HG03025 (cell line): ENCODE measurements around the gene USF2.
"Not testable (repeated sequence)": the region's sequence is repeated elsewhere in the genome, so short reads cannot be mapped to it uniquely, and the experiment has no call there.

Experiments
- ATAC-seq: cut with Tn5 transposase; IDR thresholded peaks from one replicate; pipeline ENCODE4 v1.9.1; 2021; ENCODE audit warnings: mild to moderate bottlenecking, moderate library complexity; ENCODE audit not compliant: unreplicated experiment, low FRiP score

USF2 gene, protein sequence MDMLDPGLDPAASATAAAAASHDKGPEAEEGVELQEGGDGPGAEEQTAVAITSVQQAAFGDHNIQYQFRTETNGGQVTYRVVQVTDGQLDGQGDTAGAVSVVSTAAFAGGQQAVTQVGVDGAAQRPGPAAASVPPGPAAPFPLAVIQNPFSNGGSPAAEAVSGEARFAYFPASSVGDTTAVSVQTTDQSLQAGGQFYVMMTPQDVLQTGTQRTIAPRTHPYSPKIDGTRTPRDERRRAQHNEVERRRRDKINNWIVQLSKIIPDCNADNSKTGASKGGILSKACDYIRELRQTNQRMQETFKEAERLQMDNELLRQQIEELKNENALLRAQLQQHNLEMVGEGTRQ

DNA sequence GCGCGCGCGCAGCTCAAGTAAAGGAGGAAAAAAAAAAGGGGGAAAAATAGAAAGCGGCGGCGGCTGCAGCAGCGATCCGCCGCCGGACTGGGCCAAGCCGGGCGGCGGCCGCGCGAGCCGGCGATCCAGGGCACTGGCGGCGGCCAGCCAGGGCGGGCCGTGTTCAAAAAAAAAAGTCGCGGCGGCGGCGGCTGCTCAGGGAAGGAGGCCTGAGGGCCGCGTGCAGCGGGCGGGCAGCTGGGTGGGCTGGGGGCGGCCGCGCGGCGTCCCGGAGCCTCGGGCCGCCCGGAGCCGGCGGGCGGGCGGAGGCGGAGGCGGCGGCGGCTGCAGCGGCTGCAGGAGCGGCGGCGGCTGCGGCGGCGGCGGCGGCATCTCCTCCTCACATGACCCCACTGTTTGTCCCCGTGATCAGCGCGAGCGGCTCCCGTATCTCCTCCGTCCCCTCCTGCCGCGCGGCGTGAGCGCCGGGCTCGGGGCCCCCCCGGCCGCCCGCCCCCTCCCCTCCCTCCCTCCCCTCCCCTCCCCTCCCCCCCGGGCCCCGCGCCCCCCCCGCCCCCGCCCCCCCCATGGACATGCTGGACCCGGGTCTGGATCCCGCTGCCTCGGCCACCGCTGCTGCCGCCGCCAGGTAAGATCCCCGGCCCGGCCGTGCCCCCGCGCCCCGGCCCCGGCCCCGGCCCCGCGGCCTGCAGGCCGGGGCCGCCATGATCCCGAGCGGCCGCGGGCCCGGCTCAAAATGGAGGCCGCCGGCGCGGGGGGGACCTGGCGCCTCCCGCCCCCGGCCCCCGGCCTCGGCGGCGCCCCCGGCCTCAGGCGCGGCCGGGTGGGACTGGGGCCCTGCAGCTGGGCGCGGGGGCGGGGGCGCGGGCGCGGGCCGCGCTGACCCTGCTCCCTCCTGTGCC, at the start of gene USF2:
USF2 (plus strand) TSS at position 427 of the 902 bp plus-strand sequence; CDS start at position 567, 140 bp downstream.
- ATAC-seq = peak; percentile 6

DNA sequence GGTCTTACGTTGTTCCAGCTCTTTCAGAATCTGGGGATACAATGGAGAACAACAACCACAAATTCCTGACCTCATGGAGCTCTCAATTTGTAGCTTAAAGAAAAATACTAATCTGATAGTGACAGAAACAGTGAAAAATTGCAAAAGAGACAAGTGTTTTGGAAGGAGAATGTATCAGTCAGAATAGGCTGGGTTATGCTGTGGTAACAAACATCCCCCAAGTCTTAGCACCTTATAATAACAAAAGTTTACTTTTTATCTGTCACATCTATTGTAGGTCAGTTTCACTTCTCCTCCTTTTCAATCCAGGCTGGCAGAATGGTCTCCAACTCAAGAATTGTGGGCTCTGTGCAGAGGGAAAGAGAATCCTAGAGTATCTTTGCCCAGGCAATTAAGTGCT, 49.8 kb upstream of the USF2 start:
- ATAC-seq = no peak

DNA sequence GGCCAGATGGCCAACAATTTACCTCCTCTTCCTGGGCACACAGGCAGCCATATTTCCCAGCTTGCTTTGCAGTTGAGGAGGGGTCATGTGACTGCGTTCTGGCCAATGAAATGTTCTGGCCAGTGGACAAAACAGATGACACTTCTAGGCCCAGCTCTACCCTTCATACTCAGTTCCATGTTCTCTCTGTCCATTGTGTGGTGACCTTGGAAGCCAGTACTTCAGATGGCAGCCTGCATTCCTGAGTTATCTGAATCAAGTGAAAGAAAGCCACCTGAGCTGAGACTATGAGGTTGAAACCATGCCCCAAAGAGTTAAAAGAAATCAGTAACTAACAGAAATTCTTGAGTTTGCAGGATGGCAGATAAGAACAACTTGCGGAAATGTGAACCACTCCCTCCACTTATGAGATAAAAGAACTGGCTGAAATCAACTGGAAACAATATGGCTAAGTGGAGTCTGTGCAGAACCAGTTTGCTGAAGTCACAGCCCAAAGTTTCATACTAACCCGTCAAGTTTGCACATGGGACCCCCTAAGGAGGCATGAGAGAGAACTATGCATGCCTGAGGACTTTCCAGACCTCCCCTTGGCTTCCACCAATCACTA, 48.3 kb upstream of the USF2 start:
- no peak for ATAC-seq

DNA sequence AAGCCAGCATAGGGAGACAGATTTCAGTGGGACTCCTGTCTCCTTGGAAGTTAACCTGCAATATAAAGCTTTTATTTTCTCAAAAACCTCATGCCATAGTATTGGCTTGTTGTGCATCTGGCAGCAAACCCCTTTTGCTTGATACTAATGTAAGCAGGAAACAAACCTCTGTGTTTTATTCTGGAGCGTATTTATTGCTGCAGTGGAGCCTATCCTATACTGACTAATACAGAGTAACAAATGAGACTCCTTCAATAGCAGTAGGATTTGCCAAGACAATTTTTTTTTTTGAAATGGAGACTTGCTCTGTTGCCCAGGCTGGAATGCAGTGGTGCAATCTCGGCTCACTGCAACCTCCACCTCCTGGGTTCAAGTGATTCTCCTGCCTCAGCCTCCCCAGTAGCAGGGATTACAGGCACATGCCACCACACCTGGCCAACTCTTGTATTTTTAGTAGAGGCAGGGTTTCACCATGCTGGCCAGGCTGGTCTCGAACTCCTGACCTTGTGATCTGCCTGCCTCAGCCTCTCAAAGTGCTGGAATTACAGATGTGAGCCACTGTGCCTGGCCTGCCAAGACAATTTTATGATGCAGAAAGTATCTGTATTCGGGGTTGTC, 47.7 kb upstream of the USF2 start:
- not testable (repeated sequence) for ATAC-seq

DNA sequence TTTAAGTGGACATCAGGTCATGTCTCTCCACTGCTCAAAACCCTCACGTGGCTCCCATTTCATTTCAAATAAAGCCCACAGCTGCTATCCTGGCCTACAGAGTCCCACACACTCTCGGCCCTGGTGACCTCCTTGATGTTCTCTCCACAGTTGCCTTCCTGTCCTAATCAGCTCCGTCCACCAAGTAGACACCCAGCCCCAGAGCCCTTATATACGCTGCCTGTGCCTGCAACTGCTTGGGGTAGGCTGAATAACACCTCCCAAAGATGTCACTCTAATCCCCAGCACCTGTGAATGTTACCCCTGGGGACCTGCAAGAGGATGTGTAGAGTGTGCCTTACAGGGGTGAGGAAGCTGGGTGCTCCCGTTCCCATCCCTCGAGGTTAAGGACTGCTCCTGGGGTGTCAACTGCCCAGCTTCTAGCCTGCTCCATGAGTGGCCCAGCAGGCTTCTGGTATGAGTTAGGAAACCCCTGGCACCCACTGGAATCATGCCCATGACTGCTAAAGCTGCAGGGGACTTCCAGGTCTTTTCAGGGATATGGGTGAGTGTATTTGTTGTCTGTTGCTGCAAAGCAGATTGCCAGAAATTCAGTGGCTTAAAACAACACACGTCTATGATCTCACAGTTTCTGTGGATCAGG, 46.3 kb upstream of the USF2 start:
- no peak for ATAC-seq

DNA sequence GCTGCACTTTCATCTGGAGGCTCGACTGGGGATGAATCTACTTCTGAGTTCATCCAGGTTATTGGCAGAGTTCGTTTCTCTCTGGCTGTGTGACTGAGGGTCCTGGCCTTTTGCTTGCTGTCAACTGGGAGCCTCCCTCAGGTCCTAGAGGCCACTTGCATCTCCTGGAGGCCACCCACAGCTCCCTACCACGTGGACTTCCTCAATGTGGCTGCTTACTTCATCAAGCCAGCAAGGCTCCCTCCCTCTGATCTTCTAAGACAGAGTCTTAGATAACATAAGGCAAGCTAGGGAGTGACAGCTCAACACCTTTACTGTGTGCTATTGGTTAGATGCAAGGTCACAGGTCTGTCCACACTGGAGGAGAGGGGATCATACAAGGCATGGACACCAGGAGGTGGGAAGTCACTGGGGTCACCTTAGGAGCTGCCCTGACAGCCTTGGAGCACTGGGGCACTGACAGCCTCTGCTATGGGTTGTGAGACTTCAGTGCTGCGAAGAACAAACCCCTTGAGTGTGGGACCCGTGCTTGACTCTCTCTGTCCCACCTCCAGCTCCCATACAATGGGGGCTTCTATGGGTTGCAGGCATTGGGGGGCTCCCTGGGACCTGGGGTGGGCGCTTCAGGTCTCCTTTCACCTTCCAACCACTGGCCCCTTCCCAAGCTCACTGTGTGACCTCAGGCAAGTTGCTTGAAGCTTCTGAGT, 45.5 kb upstream of the USF2 start:
- ATAC-seq = no peak

DNA sequence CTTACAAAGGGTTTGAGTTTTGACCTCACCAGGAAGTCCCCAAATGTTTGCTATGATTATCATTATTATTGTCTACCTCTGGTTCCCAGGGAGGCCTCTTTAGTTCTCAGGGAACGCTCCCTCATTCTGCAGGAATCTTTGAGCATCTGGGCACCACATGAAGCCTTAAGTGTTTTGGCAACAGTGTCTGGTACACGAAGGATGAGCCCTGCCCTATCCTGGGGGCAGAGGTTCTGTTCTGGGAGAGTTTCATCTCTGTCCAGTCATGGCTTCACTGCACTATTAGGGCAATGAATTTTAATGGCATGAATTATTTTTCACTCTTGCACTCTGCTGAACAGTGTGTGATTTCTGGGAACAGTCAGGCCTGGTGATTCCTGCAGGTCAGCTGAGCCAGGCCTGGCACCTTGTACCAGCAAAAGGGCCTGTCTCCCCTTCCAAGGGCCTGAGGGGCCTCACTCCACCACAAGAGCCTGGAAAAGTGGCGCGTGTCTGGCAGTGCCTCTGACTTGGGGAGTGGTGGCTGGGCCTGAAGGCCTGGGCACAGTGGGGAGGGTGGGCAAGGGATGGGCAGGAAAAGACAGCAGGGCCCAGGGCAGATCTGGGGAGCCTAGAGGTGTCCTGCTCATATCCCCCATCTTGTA, 44.8 kb upstream of the USF2 start:
- ATAC-seq = no peak

DNA sequence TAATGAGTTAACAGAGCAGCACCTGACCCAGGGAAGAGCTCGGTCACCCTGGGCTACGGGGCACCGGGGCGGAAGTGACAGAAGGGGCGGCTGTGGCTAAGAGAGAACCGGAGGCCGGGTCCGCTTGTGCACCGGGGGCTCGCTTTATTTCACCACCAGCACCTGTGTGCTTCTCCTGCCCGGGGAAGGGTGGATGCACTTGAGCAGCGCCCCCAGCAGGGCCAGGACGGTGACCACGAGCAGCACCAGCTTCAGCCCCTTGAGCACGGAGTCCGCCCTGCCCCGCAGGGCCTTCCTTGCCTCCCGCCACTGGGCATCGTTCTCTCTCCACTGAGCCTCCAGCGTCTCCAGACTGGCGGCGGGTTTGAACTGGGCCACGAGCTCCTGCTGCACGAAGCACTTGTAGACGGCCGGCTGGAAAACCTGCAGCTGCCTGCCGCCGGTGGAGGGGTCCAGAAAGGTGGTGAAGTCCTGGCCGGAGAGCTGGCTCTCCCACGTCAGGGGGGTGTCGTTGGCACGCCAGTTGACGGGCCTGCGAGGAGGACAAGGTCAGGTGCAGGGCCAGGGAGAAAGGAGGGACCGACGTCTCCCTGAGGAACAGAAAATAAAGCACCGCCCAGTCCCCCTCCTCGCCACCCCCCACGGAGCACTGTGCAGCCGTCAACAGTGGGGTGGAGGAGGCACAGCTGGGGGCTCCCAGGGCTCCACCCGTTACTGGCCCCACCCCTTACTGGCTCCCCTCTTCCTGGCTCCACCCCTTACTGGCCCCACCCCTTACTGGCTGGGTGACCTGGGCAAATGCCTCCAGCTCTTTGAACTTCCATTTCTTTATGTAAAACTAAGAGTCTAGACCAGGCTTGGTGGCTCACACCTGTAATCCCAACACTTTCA, 43.8 kb upstream of the USF2 start:
- no peak for ATAC-seq

DNA sequence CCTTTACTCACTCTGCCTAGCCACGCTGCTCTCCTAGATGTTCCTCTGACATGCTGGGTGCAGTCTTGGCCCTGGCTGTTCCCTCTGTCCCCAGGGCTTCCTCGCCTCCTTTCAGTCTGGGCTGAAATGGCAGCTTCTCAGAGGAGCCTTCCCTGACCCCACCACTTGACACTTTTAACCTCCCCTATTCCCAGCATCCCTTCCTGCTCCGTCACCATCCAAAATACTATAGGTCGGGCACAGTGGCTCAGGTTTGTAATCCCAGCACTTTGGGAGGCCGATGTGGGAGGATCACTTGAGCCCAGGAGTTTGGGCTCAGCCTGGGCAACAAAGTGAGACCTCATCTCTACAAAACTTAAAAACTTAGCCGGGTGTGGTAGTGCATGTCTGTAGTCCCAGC, 42.8 kb upstream of the USF2 start:
- ATAC-seq = no peak

DNA sequence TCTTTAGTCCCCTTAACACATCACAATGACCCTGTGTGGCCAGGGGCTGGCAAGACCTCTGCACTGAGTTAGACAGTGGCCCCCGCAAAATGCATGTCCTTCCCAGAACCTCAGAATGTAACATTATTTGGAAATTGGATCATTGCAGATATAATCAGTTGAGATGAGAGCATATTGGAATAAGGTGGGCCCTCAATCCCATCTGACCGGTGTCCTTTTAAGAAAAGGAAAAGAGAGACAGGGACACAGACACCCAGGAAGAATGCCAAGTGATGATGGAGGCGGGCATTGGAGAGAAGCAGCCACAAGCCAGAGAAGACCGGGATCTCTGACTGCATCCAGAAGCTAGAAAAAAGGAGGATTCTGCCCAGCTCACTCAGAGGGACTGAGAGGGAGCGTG, 42.0 kb upstream of the USF2 start:
- no peak for ATAC-seq

DNA sequence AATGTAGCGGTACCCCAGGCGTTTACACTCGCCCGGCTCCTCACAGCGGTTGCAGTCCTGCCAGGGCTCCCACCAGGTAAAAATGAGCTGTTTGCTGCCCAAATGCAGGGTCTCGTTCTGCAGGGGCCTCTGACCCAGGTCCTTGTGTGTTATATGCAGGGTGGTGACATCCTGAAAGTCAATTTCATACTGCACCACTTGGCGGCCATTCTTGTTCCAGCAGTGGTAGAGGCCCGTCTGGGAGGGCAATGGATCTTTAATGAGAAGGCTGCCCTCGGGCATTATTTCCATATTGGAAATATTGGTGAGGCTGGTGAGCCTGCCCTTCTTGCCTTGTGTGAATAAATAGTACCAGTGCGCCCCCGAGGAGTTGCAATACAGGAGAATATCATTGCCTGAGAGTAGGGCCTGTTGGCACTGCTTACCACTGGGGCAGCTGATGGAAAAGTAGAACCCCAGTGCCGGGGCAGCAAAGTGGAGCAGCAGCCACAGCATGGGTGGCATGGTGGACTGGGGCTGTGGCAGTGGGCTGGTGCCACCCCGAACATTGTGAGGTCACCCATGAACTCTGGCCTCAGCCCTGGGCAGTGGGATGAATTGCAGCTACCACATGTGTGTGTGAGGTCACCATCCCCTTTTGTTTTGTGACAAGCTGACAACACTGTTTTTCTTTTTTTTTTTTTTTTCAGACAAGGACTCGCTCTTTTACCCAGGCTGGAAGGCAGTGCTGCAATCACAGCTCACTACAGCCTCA, 40.4 kb upstream of the USF2 start, which contains the start of gene FAM187B:
FAM187B (minus strand) TSS at position 563 of the 754 bp plus-strand sequence; CDS start at position 504, 59 bp downstream.
- no peak for ATAC-seq

DNA sequence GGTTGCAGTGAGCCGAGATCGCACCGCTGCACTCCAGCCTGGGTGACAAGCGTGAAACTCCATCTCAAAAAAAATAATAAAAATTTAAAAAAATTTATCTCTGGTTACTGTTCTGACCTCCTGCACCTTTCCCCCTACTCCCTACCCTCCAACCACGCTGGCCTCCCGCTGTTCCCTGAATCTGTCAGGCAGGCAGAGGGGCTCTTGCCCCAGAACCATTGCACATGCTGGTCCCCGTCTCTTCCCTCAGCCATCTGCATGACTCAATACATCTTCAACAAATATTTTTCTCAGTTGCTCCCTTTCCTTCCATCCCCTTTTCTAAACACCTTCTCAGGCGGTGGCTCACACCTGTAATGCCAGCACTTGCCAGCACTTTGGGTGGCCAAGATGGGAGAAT, 39.2 kb upstream of the USF2 start:
- ATAC-seq = no peak

DNA sequence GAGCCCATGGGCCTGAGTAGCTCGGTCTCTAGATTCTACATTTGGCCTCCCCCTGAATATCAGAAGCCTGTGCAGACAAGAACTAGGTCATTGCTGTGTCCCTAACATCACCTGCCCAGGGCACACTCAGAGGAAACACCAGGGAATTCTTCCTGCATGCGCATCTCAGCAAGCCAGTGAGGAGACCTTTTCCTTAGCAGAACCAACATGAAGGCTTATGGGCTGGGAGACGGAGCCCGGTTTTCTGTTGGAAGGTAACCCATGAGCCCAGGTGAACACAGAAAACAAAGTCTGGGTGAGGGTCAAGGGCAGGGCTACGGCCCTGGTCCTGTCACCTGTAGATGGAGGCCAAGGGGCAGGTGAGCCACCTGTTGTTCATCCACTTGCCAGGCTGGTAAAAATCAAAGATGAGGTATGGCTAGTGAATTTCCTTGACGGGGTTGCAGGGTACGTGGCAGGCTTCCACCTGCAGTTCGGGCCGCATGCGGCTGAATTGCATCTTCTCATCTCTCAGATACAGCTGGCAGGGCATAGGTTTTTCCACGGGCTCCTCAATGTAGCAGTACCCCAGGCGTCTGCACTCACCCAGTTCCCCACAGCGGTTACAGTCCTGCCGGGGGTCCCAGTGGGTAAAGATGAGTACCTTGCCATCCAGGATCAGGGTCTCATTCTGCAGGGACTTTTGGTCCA, 36.7 kb upstream of the USF2 start:
- no peak for ATAC-seq

DNA sequence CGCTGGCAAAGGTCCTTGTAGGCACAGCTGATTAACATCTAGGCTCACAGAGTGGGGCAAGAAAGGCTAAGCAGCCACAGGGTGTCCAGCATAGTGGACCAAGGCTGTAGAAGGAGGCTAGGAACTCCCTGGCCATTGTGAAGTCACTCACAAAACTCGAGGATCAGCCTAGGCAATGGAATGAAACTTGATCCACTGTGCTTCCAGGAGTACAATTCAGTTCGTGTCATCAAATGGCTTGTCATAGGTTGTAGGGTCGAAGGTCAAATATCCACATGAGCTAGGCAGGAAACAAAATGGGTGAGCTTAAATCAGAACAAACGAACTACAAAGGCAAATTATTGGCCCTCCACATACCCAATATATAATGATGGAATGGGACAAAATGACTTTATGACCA, 35.9 kb upstream of the USF2 start:
- no peak for ATAC-seq

DNA sequence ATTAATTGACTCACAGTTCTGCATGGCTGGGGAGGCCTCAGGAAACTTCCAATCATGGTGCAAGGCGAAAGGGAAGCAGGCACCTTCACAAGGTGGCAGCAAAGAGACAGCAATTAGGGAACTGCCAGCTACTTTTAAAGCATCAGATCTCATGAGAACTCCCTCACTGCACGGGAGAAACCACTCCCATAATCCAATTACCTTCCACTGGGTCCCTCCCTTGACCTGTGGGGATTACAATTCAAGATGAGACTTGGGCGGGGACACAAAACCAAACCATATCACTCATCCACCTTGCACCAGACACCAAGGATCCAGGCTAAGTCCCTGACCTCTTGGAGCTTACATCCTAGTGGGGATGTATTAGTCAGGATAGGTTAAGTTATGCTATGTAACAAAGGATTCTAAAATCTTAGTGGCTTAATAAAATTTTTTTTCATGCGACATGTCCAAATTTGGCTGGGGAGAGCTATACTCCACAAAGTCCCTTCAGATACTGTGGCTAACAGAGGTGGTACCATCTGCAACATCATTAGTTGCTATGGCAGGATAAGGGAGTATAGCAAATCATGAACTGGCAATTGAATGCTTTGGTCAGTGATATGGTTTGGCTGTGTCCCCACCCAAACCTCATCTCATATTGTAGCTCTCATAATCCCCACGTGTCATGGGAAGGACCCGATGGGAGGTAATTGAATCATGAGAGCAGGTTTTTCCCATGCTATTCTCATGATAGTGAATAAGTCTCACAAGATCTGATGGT, 31.9 kb upstream of the USF2 start:
- ATAC-seq = no peak

DNA sequence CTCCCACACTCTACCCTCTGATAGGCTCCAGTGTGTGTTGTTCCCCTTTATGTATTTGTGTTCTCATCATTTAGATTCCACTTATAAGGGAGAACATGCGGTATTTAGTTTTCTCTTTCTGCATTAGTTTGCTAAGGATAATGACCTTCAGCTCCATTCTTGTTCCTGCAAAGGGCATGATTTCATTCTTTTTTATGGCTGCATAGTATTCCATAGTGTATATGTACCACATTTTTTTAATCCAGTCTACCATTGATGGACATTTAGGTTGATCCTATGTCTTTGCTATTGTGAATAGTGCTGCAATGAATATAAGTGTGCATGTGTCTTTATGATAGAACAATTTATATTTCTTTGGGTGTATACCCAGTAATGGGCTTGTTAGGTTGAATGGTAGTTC, 29.2 kb upstream of the USF2 start:
- ATAC-seq = not testable (repeated sequence)
